Endothelial cell (in vitro differentiated cells): Measurements from ENCODE around the gene SLC6A18. TPM values are rescaled to one million over a fixed set of nuclear protein-coding genes. Genes with fewer than 3 reads are reported as not detected.

Experiments used
- DNase-seq: peaks from one replicate; pipeline ENCODE4 v3.0.0; 2021; ENCODE audit warnings: low spot score
- H3K27ac Mint-ChIP-seq: one replicate; pipeline ENCODE4 v1.8.0; 2021; ENCODE audit warnings: mixed read lengths, inconsistent platforms; ENCODE audit not compliant: unreplicated experiment
- H3K27me3 Mint-ChIP-seq: one replicate; pipeline ENCODE4 v1.8.0; 2021; ENCODE audit warnings: mild to moderate bottlenecking, moderate library complexity, mixed read lengths, inconsistent platforms; ENCODE audit not compliant: unreplicated experiment
- H3K36me3 Mint-ChIP-seq: one replicate; pipeline ENCODE4 v1.8.0; 2021; ENCODE audit warnings: mild to moderate bottlenecking, low read depth, mixed read lengths, inconsistent platforms; ENCODE audit not compliant: unreplicated experiment
- H3K4me1 Mint-ChIP-seq: one replicate; pipeline ENCODE4 v1.8.0; 2021; ENCODE audit warnings: mild to moderate bottlenecking, mixed read lengths, inconsistent platforms; ENCODE audit not compliant: unreplicated experiment
- H3K4me3 Mint-ChIP-seq: one replicate; pipeline ENCODE4 v1.8.0; 2021; ENCODE audit warnings: mild to moderate bottlenecking, mixed read lengths, inconsistent platforms; ENCODE audit not compliant: unreplicated experiment
- H3K9me3 Mint-ChIP-seq: one replicate; pipeline ENCODE4 v1.8.0; 2021; ENCODE audit warnings: mixed read lengths, inconsistent platforms; ENCODE audit not compliant: unreplicated experiment
- CTCF ChIP-seq: fragments of 200-600 bp; sonication (generic); IDR thresholded peaks from one replicate; pipeline ENCODE4 v1.5.0; 2021; ENCODE audit warnings: antibody characterized with exemption; ENCODE audit not compliant: unreplicated experiment
- total RNA-seq: library from RNA; stranded (reverse); fragmentation: NEBNext Ultra II Directional; extraction: Animal tissue kit (Norgen Biotek cat#: 25700); gene quantifications from one replicate; pipeline ENCODE4 v1.2.1, GENCODE V29; 2021; ENCODE audit not compliant: unreplicated experiment

The SLC6A18 gene
- total RNA-seq, 1 donor from 2014 or later: not detected

GRCh38 chr5:1195439-1195838 lies 29.7 kb upstream of the SLC6A18 start:
- Mint-ChIP-seq H3K4me1 (no peaks in the 10 kb centered on the region), H3K36me3 (no peaks in the 10 kb centered on the region), H3K27me3 (peaks cover 8% of the 10 kb centered on the region), H3K9me3 (no peaks in the 10 kb centered on the region), H3K27ac (no peak overlapping the region), H3K4me3 (no peak overlapping the region)
- TF ChIP-seq CTCF: no peak
- no peak for DNase-seq

- Mint-ChIP-seq H3K9me3 (no peaks in the 10 kb centered on the region), H3K27ac (no peak overlapping the region), H3K4me3 (no peak overlapping the region), H3K36me3 (no peaks in the 10 kb centered on the region), H3K27me3 (peaks cover 10% of the 10 kb centered on the region), H3K4me1 (no peaks in the 10 kb centered on the region)
- DNase-seq: no peak
- no peak for TF ChIP-seq CTCF
Measured at GRCh38 chr5:1195916-1196315, 29.3 kb upstream of the SLC6A18 start.

GRCh38 chr5:1196562-1196961 lies 28.6 kb upstream of the SLC6A18 start:
- Mint-ChIP-seq H3K27ac (no peak overlapping the region), H3K27me3 (peaks cover 9% of the 10 kb centered on the region), H3K36me3 (no peaks in the 10 kb centered on the region), H3K4me3 (no peak overlapping the region), H3K9me3 (no peaks in the 10 kb centered on the region), H3K4me1 (no peaks in the 10 kb centered on the region)
- DNase-seq: no peak
- no peak for TF ChIP-seq CTCF

GRCh38 chr5:1197876-1198666 lies 27.1 kb upstream of the SLC6A18 start:
- H3K36me3 Mint-ChIP-seq: no peaks in the 10 kb centered on the region
- H3K4me1 Mint-ChIP-seq: no peaks in the 10 kb centered on the region
- no peak for DNase-seq

More at GRCh38 chr5:1197876-1198666, 27.1 kb upstream of the SLC6A18 start:
- no peak for TF ChIP-seq CTCF
- H3K27me3 Mint-ChIP-seq: peaks cover 9% of the 10 kb centered on the region
- H3K9me3 Mint-ChIP-seq: no peaks in the 10 kb centered on the region
- H3K4me3 Mint-ChIP-seq: no peak overlapping the region
- H3K27ac Mint-ChIP-seq: no peak overlapping the region
